Measurements from ENCODE around the gene CABLES2. TPM values are rescaled to one million over a fixed set of nuclear protein-coding genes. Genes with fewer than 3 reads are reported as not detected.

Gene CABLES2
- total RNA-seq, 1 experiment from 2014 or later = 12.4 TPM

- Histone ChIP-seq H3K9me3 (ENCODE audit: low read length) (no peaks in the 10 kb centered on the region), H3K4me2 (ENCODE audit: low read length) (peak overlapping the region; percentile 78), H3K27me3 (ENCODE audit: low read length) (no peaks in the 10 kb centered on the region), H4K20me1 (ENCODE audit: low read length) (no peaks in the 10 kb centered on the region), H3K9me2 (replicated peaks; ENCODE audit: low read length) (no peaks in the 10 kb centered on the region), H3K79me2 (ENCODE audit: low read length) (peaks cover 32% of the 10 kb centered on the region), H3K4me3 (ENCODE audit: low read length) (no peak overlapping the region), H3K9ac (ENCODE audit: low read length) (peak overlapping the region; percentile 60), H2AFZ (ENCODE audit: low read length) (no peak overlapping the region), H3K27ac (ENCODE audit: low read length) (peak overlapping the region; percentile 97), H3K36me3 (ENCODE audit: low read depth, low read length) (peaks cover 68% of the 10 kb centered on the region), H3K4me1 (ENCODE audit: insufficient read depth, low read length) (peaks cover 40% of the 10 kb centered on the region), H3F3A (ENCODE audit: low read length, unreplicated experiment) (peaks cover 8% of the 10 kb centered on the region)
- ChIA-PET CTCF (interaction anchor here (0.6 to 2.0 kb wide), 7 partner anchors 15 to 37 kb away, joined by 3 to 12 read pairs (median 5); partner anchors contain the start of gene RPS21), POLR2A (ENCODE audit: unreplicated experiment) (interaction anchor here (0.9 to 1.0 kb wide), 2 partner anchors 19 to 58 kb away, joined by 3 to 4 read pairs; partner anchors contain the start of gene CABLES2)
- no TSS peak for BruUV-seq (replicated peaks)
- DNase-seq (no peak), ATAC-seq (no peak)
- TF ChIP-seq EZH2 (IDR thresholded peaks at IDR 0.05; ENCODE audit: low read length, unreplicated experiment) = no peak
- TF ChIP-seq CTCF (conservative IDR thresholded peaks at IDR 0.05; ENCODE audit: low read depth, low read length) = no peak
- no peak for TF ChIP-seq EZH2phosphoT487 (IDR thresholded peaks at IDR 0.05; ENCODE audit: borderline replicate concordance, low read length)
- intact Hi-C loops (cut with micrococcal nuclease) = loop anchor here (1.0 kb wide), 1 partner anchor 33 kb away; no protein-coding TSS in a partner anchor
These were observed 57.5 kb downstream of the CABLES2 start for GRCh38 chr20:62349556-62350097.

GRCh38 chr20:62348604-62349003 lies 58.5 kb downstream of the CABLES2 start:
- no peak overlapping the region for H3K9ac ChIP-seq (ENCODE audit: low read length)
- BruUV-seq (replicated peaks) = no TSS peak
- no peaks in the 10 kb centered on the region for H3K9me3 ChIP-seq (ENCODE audit: low read length)
- H3K36me3 ChIP-seq (ENCODE audit: low read depth, low read length) = peaks cover 67% of the 10 kb centered on the region
- H2AFZ ChIP-seq (ENCODE audit: low read length) = no peak overlapping the region
- H3K27me3 ChIP-seq (ENCODE audit: low read length) = no peaks in the 10 kb centered on the region
- ChIA-PET POLR2A (ENCODE audit: unreplicated experiment) (no interaction called here), CTCF (no interaction called here)
- peaks cover 34% of the 10 kb centered on the region for H3K4me1 ChIP-seq (ENCODE audit: insufficient read depth, low read length)
- H3F3A ChIP-seq (ENCODE audit: low read length, unreplicated experiment) = peaks cover 8% of the 10 kb centered on the region
- no peak overlapping the region for H3K4me3 ChIP-seq (ENCODE audit: low read length)
- H3K79me2 ChIP-seq (ENCODE audit: low read length) = peaks cover 22% of the 10 kb centered on the region
- DNase-seq (no peak), ATAC-seq (no peak)
- H3K4me2 ChIP-seq (ENCODE audit: low read length) = no peak overlapping the region
- no peaks in the 10 kb centered on the region for H4K20me1 ChIP-seq (ENCODE audit: low read length)
- intact Hi-C loops (cut with micrococcal nuclease) = no loop called here
- H3K9me2 ChIP-seq (replicated peaks; ENCODE audit: low read length) = no peaks in the 10 kb centered on the region
- TF ChIP-seq EZH2 (IDR thresholded peaks at IDR 0.05; ENCODE audit: low read length, unreplicated experiment) = no peak
- no peak for TF ChIP-seq EZH2phosphoT487 (IDR thresholded peaks at IDR 0.05; ENCODE audit: borderline replicate concordance, low read length)
- no peak for TF ChIP-seq CTCF (conservative IDR thresholded peaks at IDR 0.05; ENCODE audit: low read depth, low read length)
- H3K27ac ChIP-seq (ENCODE audit: low read length) = no peak overlapping the region

DNA sequence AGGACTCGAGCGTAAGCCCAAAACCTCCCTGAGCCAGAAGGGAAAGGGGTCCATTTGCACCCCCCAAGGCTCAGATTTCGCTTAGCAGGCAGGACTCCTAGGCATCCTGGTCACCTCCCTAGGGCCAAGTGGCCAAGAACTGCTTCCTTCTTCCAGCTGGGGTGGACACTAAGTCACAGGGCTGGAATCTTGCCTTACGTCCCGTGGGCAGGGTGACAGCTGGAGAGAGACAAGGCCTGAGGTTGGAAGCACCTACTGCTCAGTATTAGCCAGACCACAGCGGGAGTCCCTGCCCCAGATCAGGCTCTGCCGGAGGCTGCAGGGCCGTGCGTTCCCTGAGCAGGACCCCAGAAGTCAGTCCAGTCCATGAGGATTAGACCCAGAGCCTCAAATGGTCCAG lies 59.6 kb downstream of the CABLES2 start:
- Histone ChIP-seq H3K9me2 (replicated peaks; ENCODE audit: low read length) (no peaks in the 10 kb centered on the region), H3K4me3 (ENCODE audit: low read length) (no peak overlapping the region), H3K27me3 (ENCODE audit: low read length) (no peaks in the 10 kb centered on the region), H3K79me2 (ENCODE audit: low read length) (peaks cover 16% of the 10 kb centered on the region; the same call in 1 of the 2 replicates), H3F3A (ENCODE audit: low read length, unreplicated experiment) (peaks cover 8% of the 10 kb centered on the region), H3K36me3 (ENCODE audit: low read depth, low read length) (peaks cover 68% of the 10 kb centered on the region), H3K4me1 (ENCODE audit: insufficient read depth, low read length) (peaks cover 24% of the 10 kb centered on the region), H3K4me2 (ENCODE audit: low read length) (no peak overlapping the region), H3K27ac (ENCODE audit: low read length) (no peak overlapping the region), H3K9me3 (ENCODE audit: low read length) (no peaks in the 10 kb centered on the region), H2AFZ (ENCODE audit: low read length) (no peak overlapping the region), H3K9ac (ENCODE audit: low read length) (no peak overlapping the region), H4K20me1 (ENCODE audit: low read length) (no peaks in the 10 kb centered on the region)
- ChIA-PET CTCF (no interaction called here), POLR2A (ENCODE audit: unreplicated experiment) (no interaction called here)
- intact Hi-C loops (cut with micrococcal nuclease) = no loop called here
- ATAC-seq = no peak
- TF ChIP-seq EZH2phosphoT487 (IDR thresholded peaks at IDR 0.05; ENCODE audit: borderline replicate concordance, low read length) (no peak), EZH2 (IDR thresholded peaks at IDR 0.05; ENCODE audit: low read length, unreplicated experiment) (no peak), CTCF (conservative IDR thresholded peaks at IDR 0.05; ENCODE audit: low read depth, low read length) (no peak)
- BruUV-seq (replicated peaks) = no TSS peak
- no peak for DNase-seq

Data from PC-3 (cell line).